Panc1 (cell line): ENCODE data around the gene NANS.

ENCODE experiments used
- POLR2AphosphoS5 ChIP-seq: IDR thresholded peaks from 2 replicates; pipeline ENCODE4 v1.6.1; 2012; ENCODE audit warnings: mild to moderate bottlenecking, low read depth, low read length, moderate library complexity
- TF ChIP-seq, protein P1 (sequence below): fragments of 450-650 bp; IDR thresholded peaks from 2 replicates; pipeline ENCODE4 v1.5.1; 2017; ENCODE audit warnings: mild to moderate bottlenecking

DNA sequence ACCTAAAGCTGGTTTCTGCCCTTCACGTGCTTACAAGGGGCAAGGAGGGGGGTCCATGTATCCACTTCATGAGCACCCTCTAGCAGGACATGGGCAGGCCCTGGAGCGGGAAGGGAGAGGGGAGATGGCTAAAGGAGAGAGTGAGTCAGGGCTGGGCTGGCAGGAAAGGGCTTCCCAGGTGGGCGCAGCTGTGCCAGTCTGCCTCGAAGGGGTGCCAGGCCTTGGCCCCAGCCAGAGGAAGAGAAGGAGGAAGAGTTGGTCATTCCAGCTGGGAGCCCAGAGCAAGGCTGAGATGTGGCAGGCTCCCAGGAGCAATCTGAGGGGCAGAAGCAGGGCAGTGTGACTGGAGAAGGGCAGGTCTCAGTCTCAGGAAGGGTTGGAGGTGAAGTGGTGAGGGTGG is 37.8 kb downstream of the NANS start:
- TF ChIP-seq POLR2AphosphoS5 = no peak
- TF ChIP-seq, protein P1, sequence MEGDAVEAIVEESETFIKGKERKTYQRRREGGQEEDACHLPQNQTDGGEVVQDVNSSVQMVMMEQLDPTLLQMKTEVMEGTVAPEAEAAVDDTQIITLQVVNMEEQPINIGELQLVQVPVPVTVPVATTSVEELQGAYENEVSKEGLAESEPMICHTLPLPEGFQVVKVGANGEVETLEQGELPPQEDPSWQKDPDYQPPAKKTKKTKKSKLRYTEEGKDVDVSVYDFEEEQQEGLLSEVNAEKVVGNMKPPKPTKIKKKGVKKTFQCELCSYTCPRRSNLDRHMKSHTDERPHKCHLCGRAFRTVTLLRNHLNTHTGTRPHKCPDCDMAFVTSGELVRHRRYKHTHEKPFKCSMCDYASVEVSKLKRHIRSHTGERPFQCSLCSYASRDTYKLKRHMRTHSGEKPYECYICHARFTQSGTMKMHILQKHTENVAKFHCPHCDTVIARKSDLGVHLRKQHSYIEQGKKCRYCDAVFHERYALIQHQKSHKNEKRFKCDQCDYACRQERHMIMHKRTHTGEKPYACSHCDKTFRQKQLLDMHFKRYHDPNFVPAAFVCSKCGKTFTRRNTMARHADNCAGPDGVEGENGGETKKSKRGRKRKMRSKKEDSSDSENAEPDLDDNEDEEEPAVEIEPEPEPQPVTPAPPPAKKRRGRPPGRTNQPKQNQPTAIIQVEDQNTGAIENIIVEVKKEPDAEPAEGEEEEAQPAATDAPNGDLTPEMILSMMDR = no peak
